Sigmoid colon (tissue), 7 donors: ENCODE measurements around the gene PCNT. TPM values are rescaled to one million over a fixed set of nuclear protein-coding genes. Genes with fewer than 3 reads are reported as not detected.

Experiments used
- DNase-seq: peaks from one replicate; pipeline ENCODE4 v3.0.0-alpha.2; 2019
- H3K27ac ChIP-seq, 4 donors: fragments of 200-600 bp; sonication (generic); one replicate each; pipeline ENCODE4 v1.5.1; 2016 to 2019; ENCODE audit warnings: mild to moderate bottlenecking in 1 of 4
- H3K27me3 ChIP-seq, 3 donors: fragments of 200-600 bp; sonication (generic); one replicate each; pipeline ENCODE4 v1.5.1; 2019; ENCODE audit warnings: mild to moderate bottlenecking in 1 of 3
- H3K36me3 ChIP-seq, 4 donors: fragments of 200-600 bp; sonication (generic); one replicate each; pipeline ENCODE4 v1.5.1; 2016 to 2019
- H3K4me1 ChIP-seq, 4 donors: fragments of 200-600 bp; sonication (generic); one replicate each; pipeline ENCODE4 v1.5.1; 2017 to 2019
- H3K4me3 ChIP-seq, 4 donors: fragments of 200-600 bp; sonication (generic); one replicate each; pipeline ENCODE4 v1.5.1; 2017 to 2019; ENCODE audit warnings: mild to moderate bottlenecking in 2 of 4, moderate library complexity in 1 of 4
- H3K9me3 ChIP-seq, 4 donors: fragments of 200-600 bp in 3 of 4; sonication (generic) in 3 of 4; one replicate each; pipeline versions ENCODE4 v1.5.1 to v1.6.1; 2013 to 2019
- CTCF ChIP-seq, 4 experiments: fragments of 450-650 bp in 3 of 4; fragments of 200-600 bp in 1 of 4; IDR thresholded peaks; one replicate each; pipeline ENCODE4 v1.5.1; 2016 to 2019; ENCODE audit warnings: antibody characterized with exemption in 4 of 4, mild to moderate bottlenecking in 3 of 4, moderate library complexity in 2 of 4
- EP300 ChIP-seq, 4 donors: sonication (generic); formaldehyde crosslinking; IDR thresholded peaks; one replicate each; pipeline ENCODE4 v1.6.1; 2017; ENCODE audit warnings: antibody characterized with exemption in 4 of 4
- POLR2A ChIP-seq, 2 donors: fragments of 450-650 bp; IDR thresholded peaks; one replicate each; pipeline ENCODE4 v1.6.1; 2016; ENCODE audit warnings: antibody characterized with exemption in 2 of 2, mild to moderate bottlenecking in 2 of 2, moderate library complexity in 2 of 2
- POLR2AphosphoS5 ChIP-seq, 4 donors: sonication (generic); formaldehyde crosslinking; IDR thresholded peaks; one replicate each; pipeline ENCODE4 v1.6.1; 2017; ENCODE audit warnings: antibody characterized with exemption in 4 of 4
- WGBS, 2 donors: extraction: QIAGEN DNeasy Blood & Tissue Kit; methylation state at CpG; one replicate each; pipeline ENCODE4 v1.1.7; 2013; 5-methylcytosine and 5-hydroxymethylcytosine counted together
- intact Hi-C: fragments of 100-400 bp; cut with DNase I; formaldehyde crosslinking; loops from one replicate; pipeline ENCODE4 v1.15.1; 2023
- polyA plus RNA-seq, 3 donors: library from polyadenylated mRNA; stranded (reverse); fragments of 200-250 nt; gene quantifications; one replicate each; pipeline ENCODE4 v1.2.3, GENCODE V29; 2013
- total RNA-seq, 4 donors: library from RNA; depleted of rRNA; stranded (reverse); fragments of >200 nt; gene quantifications; one replicate each; pipeline ENCODE4 v1.1.0, GENCODE V29; 2016
- donor health status: healthy with polysubstance abuse.
- donor health status: Bipolar disorder and iron deficiency.
- donor health status: healthy.

The PCNT gene
- total and polyA plus RNA-seq, 7 donors = 6.0 to 49.6 (median 18.5) TPM

GRCh38 chr21:46492851-46493250 lies 168.9 kb downstream of the PCNT start:
- TF ChIP-seq POLR2AphosphoS5 (IDR thresholded peaks at IDR 0.05) = no peak
- no peak for TF ChIP-seq EP300 (IDR thresholded peaks at IDR 0.05)
- no peak for TF ChIP-seq POLR2A (IDR thresholded peaks at IDR 0.05)
- no peak for TF ChIP-seq CTCF (IDR thresholded peaks at IDR 0.05)
- no peaks in the 10 kb centered on the region for H3K9me3 ChIP-seq
- 91 to 96% methylated on average over 5 of the region's 5 CpGs for WGBS, 2 donors
- no peak for DNase-seq
- intact Hi-C loops = no loop called here
- no peak overlapping the region for H3K27ac ChIP-seq
- H3K36me3 ChIP-seq = peaks cover 0 to 44% (median under 1%) of the 10 kb centered on the region in 4 donors
- no peak overlapping the region for H3K4me3 ChIP-seq
- H3K4me1 ChIP-seq = no peaks in the 10 kb centered on the region
- H3K27me3 ChIP-seq = no peaks in the 10 kb centered on the region

GRCh38 chr21:46493828-46494227 lies 169.9 kb downstream of the PCNT start:
- 96 to 97% methylated on average over 6 of the region's 6 CpGs for WGBS, 2 donors
- Histone ChIP-seq H3K4me1 (no peaks in the 10 kb centered on the region), H3K9me3 (no peaks in the 10 kb centered on the region), H3K27ac (no peak overlapping the region), H3K27me3 (no peaks in the 10 kb centered on the region), H3K36me3 (peaks cover 1 to 53% (median 11%) of the 10 kb centered on the region in 4 donors), H3K4me3 (no peak overlapping the region)
- TF ChIP-seq POLR2A (IDR thresholded peaks at IDR 0.05) (no peak), EP300 (IDR thresholded peaks at IDR 0.05) (no peak), CTCF (IDR thresholded peaks at IDR 0.05) (no peak), POLR2AphosphoS5 (IDR thresholded peaks at IDR 0.05) (no peak)
- intact Hi-C loops = no loop called here
- no peak for DNase-seq

Other genes starting within 250 kb of the PCNT start
- 1,000 to 10,000 TPM in 2 of 4 donors, 100 to 1,000 TPM in 2; 570 to 1,745 (median 1,082) TPM for gene COL6A2, start 226.0 kb upstream of the PCNT start, total RNA-seq
- gene COL6A2, start 226.0 kb upstream of the PCNT start, polyA plus RNA-seq = 100 to 1,000 TPM in 1 of 3 donors, 10 to 100 TPM in 2; 14.3 to 233 (median 37.8) TPM
- gene FTCD, start 168.6 kb upstream of the PCNT start, total RNA-seq = 1 to 10 TPM in 1 of 4 donors, not detected in 3; 1.4 TPM
- gene FTCD, start 168.6 kb upstream of the PCNT start, polyA plus RNA-seq = under 1 TPM in 1 of 3 donors, not detected in 2; 0.20 TPM
- 10 to 100 TPM in 1 of 4 donors, 1 to 10 TPM in 2, under 1 TPM in 1; 0.95 to 18.3 (median 7.1) TPM for gene SPATC1L, start 139.7 kb upstream of the PCNT start, total RNA-seq
- 10 to 100 TPM in 1 of 3 donors, 1 to 10 TPM in 2; 3.2 to 11.0 (median 7.8) TPM for gene SPATC1L, start 139.7 kb upstream of the PCNT start, polyA plus RNA-seq
- 10 to 100 TPM; 47.6 to 63.7 (median 57.0) TPM for gene LSS, start 95.4 kb upstream of the PCNT start, total RNA-seq
- gene LSS, start 95.4 kb upstream of the PCNT start, polyA plus RNA-seq = 10 to 100 TPM; 17.4 to 78.6 (median 27.5) TPM
- 10 to 100 TPM; 41.1 to 92.8 (median 52.5) TPM for gene MCM3AP, start 38.5 kb upstream of the PCNT start, total RNA-seq
- 10 to 100 TPM; 16.9 to 53.1 (median 19.8) TPM for gene MCM3AP, start 38.5 kb upstream of the PCNT start, polyA plus RNA-seq
- gene YBEY, start 37.8 kb upstream of the PCNT start, total RNA-seq = 10 to 100 TPM in 3 of 4 donors, 1 to 10 TPM in 1; 9.0 to 15.1 (median 13.2) TPM
- gene YBEY, start 37.8 kb upstream of the PCNT start, polyA plus RNA-seq = 10 to 100 TPM; 16.2 to 36.6 (median 30.3) TPM
- gene C21orf58, start 286 bp upstream of the PCNT start, total RNA-seq = 1 to 10 TPM; 1.4 to 4.7 (median 1.9) TPM
- 1 to 10 TPM in 2 of 3 donors, under 1 TPM in 1; 0.92 to 7.4 (median 1.8) TPM for gene C21orf58, start 286 bp upstream of the PCNT start, polyA plus RNA-seq
- gene DIP2A, start 134.7 kb downstream of the PCNT start, total RNA-seq = 10 to 100 TPM; 22.8 to 49.3 (median 25.5) TPM
- 10 to 100 TPM in 2 of 3 donors, 1 to 10 TPM in 1; 9.0 to 27.5 (median 11.4) TPM for gene DIP2A, start 134.7 kb downstream of the PCNT start, polyA plus RNA-seq